Liver (tissue), 9 donors: ENCODE measurements around the gene DCST2. TPM values are rescaled to one million over a fixed set of nuclear protein-coding genes. Genes with fewer than 3 reads are reported as not detected.
A peak's percentile ranks its signal among the peaks of the same experiment; 100 is the strongest.

Experiments
- DNase-seq: peaks from one replicate; pipeline ENCODE4 v3.0.0-alpha.2; 2017; ENCODE audit warnings: low spot score
- H3K27ac ChIP-seq, 2 donors: one replicate each; pipeline ENCODE4 v1.7.0; 2013; ENCODE audit warnings: inconsistent platforms in 2 of 2, low read length in 2 of 2, control low read depth in 1 of 2, low read depth in 1 of 2, mild to moderate bottlenecking in 1 of 2
- H3K27me3 ChIP-seq, 4 donors: one replicate each; pipeline versions ENCODE4 v1.6.1 to v1.7.0; 2013; ENCODE audit warnings: low read length in 3 of 4, inconsistent platforms in 1 of 4, mild to moderate bottlenecking in 1 of 4, moderate library complexity in 1 of 4; ENCODE audit not compliant: control insufficient read depth in 4 of 4, insufficient read depth in 4 of 4
- H3K36me3 ChIP-seq, 4 donors: one replicate each; pipeline versions ENCODE4 v1.6.1 to v1.7.0; 2013; ENCODE audit warnings: low read length in 3 of 4, mild to moderate bottlenecking in 3 of 4, low read depth in 1 of 4, moderate library complexity in 1 of 4; ENCODE audit not compliant: control insufficient read depth in 4 of 4, insufficient read depth in 3 of 4
- H3K4me1 ChIP-seq, 4 donors: one replicate each; pipeline versions ENCODE4 v1.6.1 to v1.7.0; 2013; ENCODE audit warnings: low read length in 3 of 4, mild to moderate bottlenecking in 3 of 4, moderate library complexity in 1 of 4; ENCODE audit not compliant: control insufficient read depth in 4 of 4, insufficient read depth in 4 of 4
- H3K4me3 ChIP-seq, 3 donors: one replicate each; pipeline versions ENCODE4 v1.6.1 to v1.7.0; 2013; ENCODE audit warnings: low read length in 3 of 3, control low read depth in 1 of 3, low read depth in 1 of 3, mild to moderate bottlenecking in 1 of 3
- H3K9ac ChIP-seq, 2 donors: one replicate each; pipeline ENCODE4 v1.7.0; 2013; ENCODE audit warnings: low read length in 2 of 2, mild to moderate bottlenecking in 2 of 2, moderate library complexity in 2 of 2, control low read depth in 1 of 2, low read depth in 1 of 2
- H3K9me3 ChIP-seq, 4 donors: one replicate each; pipeline versions ENCODE4 v1.6.1 to v1.7.0; 2013; ENCODE audit warnings: low read length in 3 of 4; ENCODE audit not compliant: control insufficient read depth in 4 of 4
- FOXA1 ChIP-seq: IDR thresholded peaks from 2 replicates; pipeline ENCODE4 v1.6.1; 2016; ENCODE audit warnings: antibody characterized with exemption
- FOXA2 ChIP-seq: IDR thresholded peaks from 2 replicates; pipeline ENCODE4 v1.6.1; 2016; ENCODE audit warnings: antibody characterized with exemption
- GABPA ChIP-seq, 2 donors: IDR thresholded peaks in 1 of 2; conservative IDR thresholded peaks in 1 of 2; 2 replicates each; pipeline ENCODE4 v1.6.1; 2016; ENCODE audit warnings: antibody characterized with exemption in 2 of 2, mild to moderate bottlenecking in 1 of 2, moderate library complexity in 1 of 2
- HNF4A ChIP-seq, 2 donors: conservative IDR thresholded peaks; 2 replicates each; pipeline ENCODE4 v1.6.1; 2016; ENCODE audit warnings: antibody characterized with exemption in 2 of 2, mild to moderate bottlenecking in 2 of 2
- HNF4G ChIP-seq: IDR thresholded peaks from 2 replicates; pipeline ENCODE4 v1.6.1; 2016; ENCODE audit warnings: antibody characterized with exemption
- JUND ChIP-seq, 2 donors: IDR thresholded peaks; 2 replicates each; pipeline ENCODE4 v1.6.1; 2016; ENCODE audit warnings: antibody characterized with exemption in 2 of 2
- NR2F2 ChIP-seq: IDR thresholded peaks from 2 replicates; pipeline ENCODE4 v1.6.1; 2016; ENCODE audit warnings: antibody characterized with exemption
- RXRA ChIP-seq, 2 donors: IDR thresholded peaks; 2 replicates each; pipeline ENCODE4 v1.6.1; 2017 to 2018; ENCODE audit warnings: antibody characterized with exemption in 2 of 2, mild to moderate bottlenecking in 1 of 2
- TAF1 ChIP-seq: conservative IDR thresholded peaks from 2 replicates; pipeline ENCODE4 v1.6.1; 2016; ENCODE audit warnings: antibody characterized with exemption, mild to moderate bottlenecking
- YY1 ChIP-seq: IDR thresholded peaks from 2 replicates; pipeline ENCODE4 v1.6.1; 2016; ENCODE audit warnings: antibody characterized with exemption, mild to moderate bottlenecking
- WGBS: extraction: QIAGEN DNeasy Blood & Tissue Kit; methylation state at CpG from one replicate; pipeline ENCODE4 v1.1.7; 2013; 5-methylcytosine and 5-hydroxymethylcytosine counted together
- polyA plus RNA-seq, 2 donors: library from polyadenylated mRNA; stranded (reverse) in 1 of 2; unstranded in 1 of 2; fragments of 200-250 nt in 1 of 2; fragments of >200 nt in 1 of 2; fragmentation: Nextera tagmentation in 1 of 2; extraction: Ambion mirVana in 1 of 2; gene quantifications; one replicate each; pipeline versions ENCODE4 v1.2.1 to v1.2.3, GENCODE V29; 2013 to 2015
- total RNA-seq, 2 donors: library from RNA; depleted of rRNA; stranded (reverse); fragments of >200 nt; gene quantifications; one replicate each; pipeline ENCODE4 v1.2.3, GENCODE V29; 2014
- TF ChIP-seq, protein P1 (sequence below): fragments of 150-350 bp; IDR thresholded peaks from 2 replicates; pipeline ENCODE4 v1.5.1; 2017; ENCODE audit warnings: improper control_type of control experiment, low read depth, low read length; ENCODE audit not compliant: missing input control
- TF ChIP-seq, protein P2 (sequence below): IDR thresholded peaks from 2 replicates; pipeline ENCODE4 v1.6.1; 2016; ENCODE audit warnings: antibody characterized with exemption
- donor health status: healthy.
- donor health status: healthy.
- donor health status: healthy.
- donor health status: healthy.
- donor health status: healthy.

The DCST2 gene
- total and polyA plus RNA-seq, 4 donors: 0.25 to 0.53 (median 0.27) TPM; not detected in 1

DNA sequence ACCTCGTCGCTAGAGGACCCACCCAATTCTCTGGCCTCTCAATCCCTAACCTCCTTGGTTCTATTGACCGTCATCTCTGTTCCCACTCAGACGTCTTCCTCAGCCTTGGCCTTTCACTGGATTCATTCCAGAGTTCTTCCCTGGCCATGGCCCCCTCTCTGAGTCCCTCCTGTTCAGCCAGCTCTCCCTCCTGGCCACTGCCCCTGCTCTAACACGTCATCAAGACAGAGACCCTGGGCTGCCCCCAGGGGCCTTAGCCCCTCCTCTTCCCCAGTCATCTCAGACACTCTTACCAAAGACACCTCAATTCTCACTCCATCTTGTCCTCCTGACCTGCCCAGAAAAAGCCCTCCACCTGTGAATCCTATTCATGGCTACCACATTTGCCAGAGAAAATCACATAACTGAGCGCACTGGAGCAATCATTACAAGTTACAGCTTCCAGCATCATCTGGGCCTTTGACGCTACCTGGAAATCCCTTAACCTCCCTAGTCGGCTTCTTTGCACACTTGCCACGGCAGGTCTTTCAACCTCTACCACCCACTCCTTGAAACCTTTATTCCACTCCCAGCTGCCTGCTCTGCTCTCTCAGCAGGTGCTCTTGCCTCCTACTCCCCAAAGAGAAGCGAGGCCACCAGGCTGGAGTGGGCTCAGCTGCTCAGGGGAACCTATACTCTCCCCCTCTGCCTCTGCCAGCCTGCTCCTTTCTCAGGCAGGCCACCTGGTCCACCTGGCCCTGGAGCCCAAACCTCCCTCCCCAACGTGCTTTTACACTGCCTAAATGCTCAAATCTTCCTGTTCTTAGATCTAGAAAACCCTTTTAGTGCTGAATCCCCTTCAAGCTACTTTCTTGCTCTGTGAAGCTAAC is 14.0 kb downstream of the DCST2 start:
- DNase-seq: no peak
- TF ChIP-seq RXRA (IDR thresholded peaks at IDR 0.05) (no peak), GABPA (IDR thresholded peaks at IDR 0.05 in 1 of 2, conservative IDR thresholded peaks at IDR 0.05 in 1 of 2) (no peak), HNF4A (conservative IDR thresholded peaks at IDR 0.05) (no peak), HNF4G (no peak), JUND (IDR thresholded peaks at IDR 0.05) (no peak)
- TF ChIP-seq, protein P1, sequence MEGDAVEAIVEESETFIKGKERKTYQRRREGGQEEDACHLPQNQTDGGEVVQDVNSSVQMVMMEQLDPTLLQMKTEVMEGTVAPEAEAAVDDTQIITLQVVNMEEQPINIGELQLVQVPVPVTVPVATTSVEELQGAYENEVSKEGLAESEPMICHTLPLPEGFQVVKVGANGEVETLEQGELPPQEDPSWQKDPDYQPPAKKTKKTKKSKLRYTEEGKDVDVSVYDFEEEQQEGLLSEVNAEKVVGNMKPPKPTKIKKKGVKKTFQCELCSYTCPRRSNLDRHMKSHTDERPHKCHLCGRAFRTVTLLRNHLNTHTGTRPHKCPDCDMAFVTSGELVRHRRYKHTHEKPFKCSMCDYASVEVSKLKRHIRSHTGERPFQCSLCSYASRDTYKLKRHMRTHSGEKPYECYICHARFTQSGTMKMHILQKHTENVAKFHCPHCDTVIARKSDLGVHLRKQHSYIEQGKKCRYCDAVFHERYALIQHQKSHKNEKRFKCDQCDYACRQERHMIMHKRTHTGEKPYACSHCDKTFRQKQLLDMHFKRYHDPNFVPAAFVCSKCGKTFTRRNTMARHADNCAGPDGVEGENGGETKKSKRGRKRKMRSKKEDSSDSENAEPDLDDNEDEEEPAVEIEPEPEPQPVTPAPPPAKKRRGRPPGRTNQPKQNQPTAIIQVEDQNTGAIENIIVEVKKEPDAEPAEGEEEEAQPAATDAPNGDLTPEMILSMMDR: no peak
- Histone ChIP-seq H3K27me3 (no peaks in the 10 kb centered on the region), H3K36me3 (peaks cover 3 to 12% (median 5%) of the 10 kb centered on the region in 4 donors), H3K9me3 (no peaks in the 10 kb centered on the region), H3K4me1 (peaks cover 5 to 46% (median 17%) of the 10 kb centered on the region in 4 donors), H3K9ac (no peak overlapping the region), H3K4me3 (no peak overlapping the region), H3K27ac (no peak overlapping the region)
- WGBS: 84% methylated on average over 11 of the region's 11 CpGs

DNA sequence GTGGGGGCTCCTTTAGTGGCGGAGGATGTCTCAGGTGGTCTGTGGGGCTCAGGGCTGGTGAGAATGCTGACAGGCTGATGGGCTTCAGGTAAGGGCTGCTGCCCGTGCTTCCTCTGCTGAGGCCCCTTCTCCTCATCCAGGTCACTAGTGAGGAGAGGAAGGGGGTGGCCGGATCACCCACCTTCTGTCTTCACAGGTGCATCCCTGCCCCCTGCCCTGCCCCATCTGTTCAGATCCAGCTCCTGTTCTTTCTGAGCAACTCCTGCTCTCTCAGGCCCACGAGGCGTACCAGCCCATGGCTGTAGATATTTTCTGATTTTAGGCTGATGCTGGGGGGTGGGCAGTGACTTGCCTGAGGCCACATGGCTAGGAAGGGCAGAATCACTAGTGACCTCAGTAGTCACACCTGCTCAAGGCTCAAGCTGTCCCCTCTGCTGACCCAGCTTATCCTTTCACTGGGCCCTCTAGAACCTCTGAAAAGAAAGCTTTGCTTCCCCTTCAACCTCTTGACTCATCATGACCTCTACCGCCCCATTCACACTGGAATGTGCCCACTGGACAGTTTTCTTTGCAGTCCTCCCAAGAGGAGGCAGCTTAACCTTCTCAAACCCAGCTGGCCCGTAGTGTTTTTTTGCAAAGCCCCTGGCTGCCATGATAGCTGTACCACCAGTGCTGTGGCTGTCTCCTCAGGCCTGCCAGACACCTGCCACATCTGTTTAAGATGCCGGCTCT is 14.8 kb downstream of the DCST2 start:
- Histone ChIP-seq H3K4me1 (peaks cover 3 to 46% (median 20%) of the 10 kb centered on the region in 4 donors), H3K27me3 (no peaks in the 10 kb centered on the region), H3K9me3 (no peaks in the 10 kb centered on the region), H3K4me3 (no peak overlapping the region), H3K9ac (no peak overlapping the region), H3K36me3 (peaks cover 3 to 19% (median 9%) of the 10 kb centered on the region in 4 donors), H3K27ac (no peak overlapping the region)
- WGBS: 91% methylated on average over 8 of the region's 8 CpGs
- no peak for DNase-seq
- no peak for TF ChIP-seq HNF4A (conservative IDR thresholded peaks at IDR 0.05)
- TF ChIP-seq, protein P1: no peak
- no peak for TF ChIP-seq YY1
- TF ChIP-seq, protein P2, sequence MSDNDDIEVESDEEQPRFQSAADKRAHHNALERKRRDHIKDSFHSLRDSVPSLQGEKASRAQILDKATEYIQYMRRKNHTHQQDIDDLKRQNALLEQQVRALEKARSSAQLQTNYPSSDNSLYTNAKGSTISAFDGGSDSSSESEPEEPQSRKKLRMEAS: no peak
- no peak for TF ChIP-seq JUND (IDR thresholded peaks at IDR 0.05)
- no peak for TF ChIP-seq RXRA (IDR thresholded peaks at IDR 0.05)
- no peak for TF ChIP-seq FOXA2
- TF ChIP-seq TAF1: no peak

GRCh38 chr1:155017946-155018316 is 15.7 kb downstream of the DCST2 start:
- Histone ChIP-seq H3K27me3 (no peaks in the 10 kb centered on the region), H3K4me3 (no peak overlapping the region), H3K9me3 (no peaks in the 10 kb centered on the region), H3K4me1 (peaks cover 6 to 46% (median 24%) of the 10 kb centered on the region in 4 donors), H3K9ac (no peak overlapping the region), H3K27ac (peak overlapping the region; percentile 46 to 70), H3K36me3 (peaks cover 3 to 19% (median 9%) of the 10 kb centered on the region in 4 donors)
- TF ChIP-seq TAF1: no peak
- no peak for TF ChIP-seq FOXA1
- no peak for TF ChIP-seq HNF4G
- no peak for TF ChIP-seq JUND (IDR thresholded peaks at IDR 0.05)
- TF ChIP-seq NR2F2: no peak
- no peak for DNase-seq
- WGBS: 69% methylated on average over 6 of the region's 6 CpGs
